Heart right ventricle (tissue), 16 donors: Measurements from ENCODE around the gene DTNA. TPM values are rescaled to one million over a fixed set of nuclear protein-coding genes. Genes with fewer than 3 reads are reported as not detected.
"Not testable (repeated sequence)": the region's sequence is repeated elsewhere in the genome, so short reads cannot be mapped to it uniquely, and the experiment has no call there.

Source experiments
- ATAC-seq, 8 donors: fragments of 200-7000 bp; cut with Tn5 transposase; one replicate each; pipeline ENCODE4 v1.9.1; 2020; ENCODE audit warnings: mild to moderate bottlenecking in 8 of 8, moderate library complexity in 8 of 8, moderate number of reproducible peaks in 1 of 8
- DNase-seq, 2 donors: peaks; one replicate each; pipeline ENCODE4 v3.0.0-alpha.2; 2020
- H3K27ac ChIP-seq, 10 donors: fragments of 200-600 bp; sonication (generic) in 2 of 10; one replicate each; pipeline versions ENCODE4 v1.5.0 to v1.8.0; 2020 to 2022; ENCODE audit warnings: mild to moderate bottlenecking in 3 of 10
- H3K27me3 ChIP-seq, 7 donors: fragments of 200-600 bp; one replicate each; pipeline ENCODE4 v1.8.0; 2021 to 2022; ENCODE audit warnings: mild to moderate bottlenecking in 2 of 7
- H3K36me3 ChIP-seq, 9 donors: fragments of 200-600 bp; sonication (generic) in 1 of 9; one replicate each; pipeline versions ENCODE4 v1.5.0 to v1.8.0; 2020 to 2022; ENCODE audit warnings: mild to moderate bottlenecking in 2 of 9
- H3K4me1 ChIP-seq, 9 donors: fragments of 200-600 bp; sonication (generic) in 1 of 9; one replicate each; pipeline versions ENCODE4 v1.5.0 to v1.8.0; 2020 to 2022; ENCODE audit warnings: mild to moderate bottlenecking in 4 of 9
- H3K4me3 ChIP-seq, 10 donors: fragments of 200-600 bp; sonication (generic) in 2 of 10; one replicate each; pipeline versions ENCODE4 v1.5.0 to v1.8.0; 2020 to 2022; ENCODE audit warnings: mild to moderate bottlenecking in 7 of 10, moderate library complexity in 2 of 10
- H3K9me3 ChIP-seq, 11 donors: fragments of 200-600 bp in 10 of 11; sonication (generic) in 2 of 11; one replicate each; pipeline versions ENCODE4 v1.5.0 to v1.8.0; 2013 to 2022; ENCODE audit warnings: mild to moderate bottlenecking in 2 of 11, control low read depth in 1 of 11, moderate library complexity in 1 of 11
- CTCF ChIP-seq, 9 donors: fragments of 200-600 bp; sonication (generic) in 2 of 9; IDR thresholded peaks; one replicate each; pipeline versions ENCODE4 v1.5.0 to v1.8.0; 2021 to 2022; ENCODE audit warnings: antibody characterized with exemption in 9 of 9, mild to moderate bottlenecking in 5 of 9, moderate library complexity in 1 of 9
- WGBS, 2 donors: extraction: QIAGEN DNeasy Blood & Tissue Kit; methylation state at CpG; one replicate each; pipeline ENCODE4 v1.1.7; 2013; ENCODE audit warnings: inconsistent platforms in 1 of 2; 5-methylcytosine and 5-hydroxymethylcytosine counted together
- intact Hi-C, 10 donors: fragments of 100-400 bp; cut with DNase I; formaldehyde crosslinking; loops; one replicate each; pipeline versions ENCODE4 v1.11.1 to v1.14.2; 2022
- polyA plus RNA-seq, 2 donors: library from polyadenylated mRNA; stranded (reverse); fragments of 200-250 nt; gene quantifications; one replicate each; pipeline ENCODE4 v1.2.3, GENCODE V29; 2013
- total RNA-seq, 10 donors: library from RNA; stranded (reverse); fragmentation: NEBNext Ultra II Directional in 3 of 10; extraction: Animal tissue kit (Norgen Biotek cat#: 25700) in 3 of 10; gene quantifications; one replicate each; pipeline versions ENCODE4 v1.2.1 to v1.2.4, GENCODE V29; 2021 to 2023
- donor health status: Arrhythmogenic right ventricular cardiomyopathy.
- donor health status: ischemic (EF 13 %, LVEDD 7.1; RV severe dilation, severe dysfunction).
- donor health status: healthy with polysubstance abuse.
- donor health status: DM: no; HTN: yes; CAD: no.
- donor health status: DM: no; HTN: no; CAD: no.
- donor health status: ischemic (EF 25% LVEDD 6.9; RV normal size, moderate dysfunction).
- donor health status: ischemic (EF 25% LVEDD 5.7; RV mildly dilated, moderate dysfunction).
- donor health status: healthy.
- donor health status: DM: yes; HTN: yes; CAD: no.
- donor health status: Ischemic cardiomyopathy.
- donor health status: ischemic (EF 35%, LVEDD 5.7; RV mildly dilated, moderate dysfunction).
- donor health status: nonischemic (EF 11% LVEDD 7.7; RV severe dilation, severe dysfunction).
- donor health status: DM: yes; HTN: yes; CAD: no.
- donor health status: PGD.
- donor health status: ischemic (EF 29% LVEDD 5.4; RV normal size, mild dysfunction).
- donor health status: nonischemic (EF 23%, LVEDD 6.1; RV moderate dilation, normal function).

Gene DTNA
- total and polyA plus RNA-seq, 12 donors: 65.4 to 198 (median 179) TPM

DNA sequence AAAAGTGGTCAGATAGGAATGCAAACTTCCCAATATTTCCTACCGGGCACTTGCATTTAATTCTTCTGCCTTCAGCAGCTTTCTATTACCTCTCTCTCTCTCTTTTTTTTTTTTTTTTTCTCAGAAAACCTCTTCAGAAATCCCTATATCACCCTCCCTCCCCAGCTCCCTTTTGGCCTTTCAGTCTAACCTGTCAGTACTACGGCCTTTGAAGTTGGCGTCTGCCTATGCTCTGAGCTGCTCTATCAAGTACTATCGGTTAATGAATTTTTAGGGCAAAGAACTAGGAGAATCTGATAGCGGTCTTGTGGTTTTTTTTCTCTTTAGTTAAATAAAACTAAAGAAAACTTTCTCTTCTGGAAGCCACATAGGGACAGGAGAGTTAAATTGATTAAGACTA lies 208.8 kb downstream of the DTNA start:
- H3K4me1 ChIP-seq: no peaks in the 10 kb centered on the region
- intact Hi-C loops: no loop called here
- WGBS, 2 donors: 68 to 73% methylated on average over 5 of the region's 5 CpGs

GRCh38 chr18:34921226-34921625 lies 211.1 kb downstream of the DTNA start:
- DNase-seq: no peak
- no peak for ATAC-seq
- Histone ChIP-seq H3K27ac (no peak overlapping the region), H3K9me3 (peaks cover 0 to 7% (median 0%) of the 10 kb centered on the region in 11 donors), H3K4me1 (no peaks in the 10 kb centered on the region), H3K27me3 (no peaks in the 10 kb centered on the region), H3K36me3 (no peaks in the 10 kb centered on the region), H3K4me3 (no peak overlapping the region)
- intact Hi-C loops: no loop called here
- no peak for TF ChIP-seq CTCF (IDR thresholded peaks at IDR 0.05)
- 61 to 64% methylated on average over 1 of the region's 1 CpG for WGBS, 2 donors

More for the DNA sequence above, 208.8 kb downstream of the DTNA start:
- Histone ChIP-seq H3K9me3 (peaks cover 0 to 6% (median 0%) of the 10 kb centered on the region in 11 donors), H3K27ac (no peak overlapping the region), H3K4me3 (no peak overlapping the region), H3K36me3 (no peaks in the 10 kb centered on the region), H3K27me3 (no peaks in the 10 kb centered on the region)
- DNase-seq (no peak), ATAC-seq (no peak)
- no peak for TF ChIP-seq CTCF (IDR thresholded peaks at IDR 0.05)

- Histone ChIP-seq H3K27ac (no peak overlapping the region), H3K9me3 (peaks cover 0 to 7% (median 0%) of the 10 kb centered on the region in 11 donors), H3K36me3 (no peaks in the 10 kb centered on the region), H3K4me3 (no peak overlapping the region), H3K4me1 (no peaks in the 10 kb centered on the region), H3K27me3 (no peaks in the 10 kb centered on the region)
- TF ChIP-seq CTCF (IDR thresholded peaks at IDR 0.05): no peak
- WGBS, 2 donors: 59 to 65% methylated on average over 2 of the region's 2 CpGs
- intact Hi-C loops: no loop called here
- DNase-seq (no peak), ATAC-seq (no peak)
These were observed 211.8 kb downstream of the DTNA start for GRCh38 chr18:34921811-34922385.

GRCh38 chr18:34922594-34922993 lies 212.5 kb downstream of the DTNA start:
- H3K4me1 ChIP-seq, intact Hi-C loops, H3K9me3 ChIP-seq, DNase-seq, H3K27ac ChIP-seq, H3K36me3 ChIP-seq, H3K4me3 ChIP-seq, H3K27me3 ChIP-seq, ATAC-seq: not testable (repeated sequence)
- WGBS, 2 donors: 91 to 92% methylated on average over 4 of the region's 4 CpGs

GRCh38 chr18:34923911-34924310 lies 213.8 kb downstream of the DTNA start:
- intact Hi-C loops: no loop called here
- no peak for TF ChIP-seq CTCF (IDR thresholded peaks at IDR 0.05)
- H3K36me3 ChIP-seq: no peaks in the 10 kb centered on the region
- peaks cover 0 to 7% (median 0%) of the 10 kb centered on the region in 11 donors for H3K9me3 ChIP-seq
- ATAC-seq: no peak
- H3K4me1 ChIP-seq: peaks cover 0 to 1% (median 0%) of the 10 kb centered on the region in 9 donors
- no peak for DNase-seq
- H3K27ac ChIP-seq: no peak overlapping the region
- no peaks in the 10 kb centered on the region for H3K27me3 ChIP-seq
- H3K4me3 ChIP-seq: no peak overlapping the region
